Measurements from ENCODE around the gene FHAD1. TPM values are rescaled to one million over a fixed set of nuclear protein-coding genes. Genes with fewer than 3 reads are reported as not detected.

Gene FHAD1
- total RNA-seq, 1 experiment from 2014 or later, result 1.9 TPM

GRCh38 chr1:15299179-15299578 lies 52.2 kb downstream of the FHAD1 start:
- Histone ChIP-seq H3K56ac (ENCODE audit: insufficient read length, low read depth, low read length) (no peak overlapping the region), H2BK15ac (ENCODE audit: low read depth, low read length) (no peak overlapping the region), H2AFZ (ENCODE audit: low read length) (no peak overlapping the region), H3K4me1 (ENCODE audit: insufficient read depth, low read length) (no peaks in the 10 kb centered on the region), H3K9me3 (ENCODE audit: control insufficient read depth, low read depth, low read length) (no peaks in the 10 kb centered on the region), H3K23me2 (ENCODE audit: insufficient read length, low read depth, low read length, poor library complexity, severe bottlenecking) (no peaks in the 10 kb centered on the region), H3K23ac (ENCODE audit: insufficient read length, low read depth, low read length) (no peak overlapping the region), H3K27me3 (ENCODE audit: insufficient read depth, low read length) (no peaks in the 10 kb centered on the region), H2BK5ac (ENCODE audit: insufficient read length, low read length) (no peak overlapping the region), H2AK5ac (ENCODE audit: insufficient read length, low read length) (no peak overlapping the region), H4K8ac (replicated peaks; ENCODE audit: insufficient read length, low read depth, low read length) (no peak overlapping the region), H4K20me1 (ENCODE audit: control insufficient read depth, insufficient read depth, insufficient read length) (no peaks in the 10 kb centered on the region), H3K4ac (ENCODE audit: low read depth, low read length) (no peak overlapping the region), H4K91ac (ENCODE audit: insufficient read length, low read depth, low read length) (no peak overlapping the region), H3K14ac (ENCODE audit: insufficient read depth, low read length) (no peak overlapping the region), H3T11ph (ENCODE audit: low read length) (no peak overlapping the region), H2BK20ac (ENCODE audit: low read depth, low read length, poor library complexity, severe bottlenecking) (no peak overlapping the region), H2BK12ac (ENCODE audit: insufficient read length, low read depth, low read length) (no peak overlapping the region), H3K27ac (ENCODE audit: insufficient read length, low read depth, low read length) (no peak overlapping the region), H4K5ac (ENCODE audit: insufficient read length, low read depth, low read length) (no peak overlapping the region), H3K4me2 (ENCODE audit: insufficient read depth, insufficient read length, low read length) (no peak overlapping the region), H3K9ac (ENCODE audit: extremely low read depth, insufficient read length, low read length) (no peak overlapping the region), H3K18ac (ENCODE audit: insufficient read length, low read depth, low read length) (no peak overlapping the region), H2BK120ac (ENCODE audit: low read depth, low read length, poor library complexity, severe bottlenecking) (no peak overlapping the region), H3K79me2 (ENCODE audit: insufficient read depth, low read length) (no peaks in the 10 kb centered on the region), H3K79me1 (ENCODE audit: insufficient read depth, low read depth, low read length, poor library complexity, severe bottlenecking) (no peaks in the 10 kb centered on the region)
- H3K27me3 Mint-ChIP-seq (ENCODE audit: low read depth), result no peaks in the 10 kb centered on the region
- H3K27ac Mint-ChIP-seq, result no peak overlapping the region
- WGBS (ENCODE audit: extremely low coverage, insufficient read length, low lambda C conversion rate), result no CpG with 5 or more reads among the region's 1 CpG
- TF ChIP-seq, protein P1, sequence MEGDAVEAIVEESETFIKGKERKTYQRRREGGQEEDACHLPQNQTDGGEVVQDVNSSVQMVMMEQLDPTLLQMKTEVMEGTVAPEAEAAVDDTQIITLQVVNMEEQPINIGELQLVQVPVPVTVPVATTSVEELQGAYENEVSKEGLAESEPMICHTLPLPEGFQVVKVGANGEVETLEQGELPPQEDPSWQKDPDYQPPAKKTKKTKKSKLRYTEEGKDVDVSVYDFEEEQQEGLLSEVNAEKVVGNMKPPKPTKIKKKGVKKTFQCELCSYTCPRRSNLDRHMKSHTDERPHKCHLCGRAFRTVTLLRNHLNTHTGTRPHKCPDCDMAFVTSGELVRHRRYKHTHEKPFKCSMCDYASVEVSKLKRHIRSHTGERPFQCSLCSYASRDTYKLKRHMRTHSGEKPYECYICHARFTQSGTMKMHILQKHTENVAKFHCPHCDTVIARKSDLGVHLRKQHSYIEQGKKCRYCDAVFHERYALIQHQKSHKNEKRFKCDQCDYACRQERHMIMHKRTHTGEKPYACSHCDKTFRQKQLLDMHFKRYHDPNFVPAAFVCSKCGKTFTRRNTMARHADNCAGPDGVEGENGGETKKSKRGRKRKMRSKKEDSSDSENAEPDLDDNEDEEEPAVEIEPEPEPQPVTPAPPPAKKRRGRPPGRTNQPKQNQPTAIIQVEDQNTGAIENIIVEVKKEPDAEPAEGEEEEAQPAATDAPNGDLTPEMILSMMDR (conservative IDR thresholded peaks at IDR 0.05), result no peak
- H3K9me3 Mint-ChIP-seq, result peaks cover 3 to 7% of the 10 kb centered on the region in 2 experiments; a peak in 4 of 5 replicates
- H3K4me3 Mint-ChIP-seq, result no peak overlapping the region
- DNase-seq, result no peak
- H3K36me3 Mint-ChIP-seq (ENCODE audit: insufficient read depth in 1 of 3, low read depth in 3 of 3), result no peaks in the 10 kb centered on the region
- peaks cover 5 to 7% of the 10 kb centered on the region in 2 experiments for H3K4me1 Mint-ChIP-seq
